Measurements from ENCODE around the gene TMEM181.
A peak's percentile ranks its signal among the peaks of the same experiment; 100 is the strongest.

TMEM181 gene

DNA sequence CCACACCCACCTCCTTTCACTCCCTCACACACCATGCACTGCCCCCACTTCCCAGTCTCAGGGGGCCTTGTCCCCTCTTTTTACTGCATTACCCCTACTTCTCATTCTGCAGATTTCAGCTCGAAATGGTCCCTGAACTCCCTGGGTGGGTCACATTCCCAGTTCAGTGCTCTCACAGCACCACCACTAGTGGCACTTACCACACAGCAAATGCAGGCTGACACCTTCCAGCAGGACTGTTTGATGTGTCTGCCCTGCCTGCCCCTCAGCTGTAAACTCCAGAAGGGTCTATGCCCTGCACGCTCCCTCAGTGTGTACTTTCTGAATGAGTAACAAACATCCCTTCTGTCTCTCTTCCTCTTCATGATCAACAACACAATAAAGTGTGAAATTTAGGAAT lies 80.6 kb downstream of the TMEM181 start:
- peaks cover 60% of the 10 kb centered on the region for H3K79me2 ChIP-seq (ENCODE audit: control insufficient read depth, insufficient read depth, low read length, unreplicated experiment)
- H3K27ac ChIP-seq (ENCODE audit: low read depth, low read length): no peak overlapping the region
- peaks cover 15% of the 10 kb centered on the region; the same call in 1 of the 2 replicates for H3K36me3 ChIP-seq (ENCODE audit: insufficient read depth, low read length)
- H3K4me3 ChIP-seq (ENCODE audit: low read depth, low read length): no peak overlapping the region
- peaks cover 27% of the 10 kb centered on the region for H3K4me1 ChIP-seq (ENCODE audit: control insufficient read depth, insufficient read depth, low read length, unreplicated experiment)
- no peaks in the 10 kb centered on the region for H3K27me3 ChIP-seq (ENCODE audit: insufficient read depth, low read length)
- no peak overlapping the region for H2AFZ ChIP-seq (ENCODE audit: low read length, unreplicated experiment)

DNA sequence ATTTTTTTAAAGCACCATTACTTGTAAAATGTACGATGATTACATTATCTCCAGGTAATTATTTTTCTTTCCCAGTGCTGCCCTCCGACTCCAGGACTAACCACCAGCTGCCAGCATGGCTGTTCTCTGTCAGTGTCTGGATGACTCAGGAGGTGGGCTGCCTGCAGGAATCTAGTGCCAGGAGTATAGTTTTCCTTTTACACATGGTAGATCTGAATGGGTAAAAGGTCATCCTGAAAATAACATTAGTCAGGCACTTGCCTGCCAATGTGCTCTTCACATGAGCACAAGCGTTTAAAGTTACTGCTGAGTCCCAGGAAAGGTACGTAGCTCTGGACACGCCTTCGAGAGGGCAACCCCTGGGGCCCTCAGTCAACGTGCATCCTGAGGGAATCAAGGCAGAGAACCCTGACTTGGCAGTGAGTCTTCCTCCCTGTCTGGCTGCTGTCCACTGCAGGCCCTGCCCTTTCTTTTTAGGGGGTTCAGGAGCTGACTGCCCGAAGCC lies 82.3 kb downstream of the TMEM181 start:
- peaks cover 8% of the 10 kb centered on the region; the same call in 1 of the 2 replicates for H3K36me3 ChIP-seq (ENCODE audit: insufficient read depth, low read length)
- peaks cover 59% of the 10 kb centered on the region for H3K79me2 ChIP-seq (ENCODE audit: control insufficient read depth, insufficient read depth, low read length, unreplicated experiment)
- peak overlapping the region; percentile 84 for H3K27ac ChIP-seq (ENCODE audit: low read depth, low read length)
- H3K4me3 ChIP-seq (ENCODE audit: low read depth, low read length): peak overlapping the region; percentile 92
- peaks cover 29% of the 10 kb centered on the region for H3K4me1 ChIP-seq (ENCODE audit: control insufficient read depth, insufficient read depth, low read length, unreplicated experiment)
- H3K27me3 ChIP-seq (ENCODE audit: insufficient read depth, low read length): no peaks in the 10 kb centered on the region
- H2AFZ ChIP-seq (ENCODE audit: low read length, unreplicated experiment): no peak overlapping the region

DNA sequence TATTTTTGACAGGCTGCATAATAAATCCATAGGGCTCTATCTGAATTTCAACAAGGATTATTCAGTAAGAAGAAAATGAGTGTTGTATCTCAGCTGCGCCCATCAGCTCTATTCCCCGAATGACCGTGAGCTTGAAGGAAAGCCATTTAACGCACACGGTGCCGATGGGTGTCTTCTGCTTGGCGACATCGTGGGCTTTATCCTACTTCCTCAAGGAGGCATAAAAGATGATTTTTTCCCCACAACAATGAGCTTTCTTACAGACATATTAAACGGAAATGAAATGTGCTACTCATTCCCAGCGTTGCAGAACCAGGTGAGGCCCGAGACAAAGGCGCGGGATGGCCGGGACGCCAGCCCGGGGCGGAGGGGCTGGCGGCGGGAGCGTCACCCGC lies 83.9 kb downstream of the TMEM181 start:
- Histone ChIP-seq H2AFZ (ENCODE audit: low read length, unreplicated experiment) (no peak overlapping the region), H3K79me2 (ENCODE audit: control insufficient read depth, insufficient read depth, low read length, unreplicated experiment) (peaks cover 52% of the 10 kb centered on the region), H3K4me1 (ENCODE audit: control insufficient read depth, insufficient read depth, low read length, unreplicated experiment) (peaks cover 30% of the 10 kb centered on the region), H3K36me3 (ENCODE audit: insufficient read depth, low read length) (peaks cover 5% of the 10 kb centered on the region; the same call in 1 of the 2 replicates), H3K27me3 (ENCODE audit: insufficient read depth, low read length) (no peaks in the 10 kb centered on the region), H3K27ac (ENCODE audit: low read depth, low read length) (peak overlapping the region; percentile 84), H3K4me3 (ENCODE audit: low read depth, low read length) (peak overlapping the region; percentile 92)

GRCh38 chr6:158644231-158645063 lies 84.6 kb downstream of the TMEM181 start, which contains the start of gene DYNLT1:
DYNLT1 (minus strand) TSS chr6:158644743; CDS start chr6:158644708, 35 bp downstream.
- Histone ChIP-seq H3K79me2 (ENCODE audit: control insufficient read depth, insufficient read depth, low read length, unreplicated experiment) (peaks cover 46% of the 10 kb centered on the region), H3K36me3 (ENCODE audit: insufficient read depth, low read length) (peaks cover 5% of the 10 kb centered on the region; the same call in 1 of the 2 replicates), H3K4me1 (ENCODE audit: control insufficient read depth, insufficient read depth, low read length, unreplicated experiment) (peaks cover 36% of the 10 kb centered on the region), H3K4me3 (ENCODE audit: low read depth, low read length) (peak within 1 kb of the TSS; percentile 92), H3K27ac (ENCODE audit: low read depth, low read length) (peak within 1 kb of the TSS; percentile 84), H3K27me3 (ENCODE audit: insufficient read depth, low read length) (no peaks in the 10 kb centered on the region), H2AFZ (ENCODE audit: low read length, unreplicated experiment) (no peak within 1 kb of the TSS)

DNA sequence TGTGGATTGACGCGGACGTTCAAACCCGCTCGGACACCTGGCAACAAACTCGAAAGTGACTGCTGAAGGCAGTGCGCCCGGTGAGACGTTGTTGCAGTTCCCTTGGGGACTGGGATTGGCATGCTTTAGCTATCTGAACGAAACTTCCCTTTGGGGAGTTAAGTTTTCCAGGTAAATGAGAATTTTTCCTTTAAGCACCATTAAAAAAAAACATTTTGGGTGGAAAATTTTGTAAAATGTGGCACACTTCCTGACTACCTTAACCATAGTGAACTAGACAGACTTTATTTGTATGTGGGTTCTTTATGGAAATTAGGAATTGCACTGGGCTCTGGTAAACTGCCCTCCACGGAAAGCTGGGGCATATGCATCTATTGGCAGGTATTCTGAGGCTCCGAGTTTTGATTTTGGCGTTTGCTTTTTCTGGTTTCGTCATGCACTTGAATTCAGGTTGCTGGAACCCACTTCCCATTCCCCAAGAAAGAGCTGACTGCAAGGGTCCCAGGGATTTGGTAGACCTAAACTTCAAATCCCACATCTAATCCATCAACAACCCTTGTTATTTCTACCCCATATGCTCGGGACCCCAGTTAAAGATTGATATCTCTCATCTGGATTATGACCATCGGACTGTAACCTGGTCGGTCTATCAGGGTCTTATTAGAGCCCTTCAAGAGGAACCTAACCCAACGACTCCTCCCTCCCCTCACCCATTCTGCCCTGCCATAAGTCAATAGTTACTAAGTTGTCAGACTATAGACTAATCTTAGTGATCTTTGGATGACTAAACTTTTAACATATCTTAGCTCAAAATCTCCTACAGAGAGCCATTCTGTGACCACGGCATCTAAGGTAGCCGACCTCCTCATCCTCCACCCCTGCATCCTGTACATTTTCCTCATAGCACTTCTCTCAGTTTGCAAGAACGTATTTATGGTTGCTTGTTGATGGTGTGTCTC lies 85.5 kb downstream of the TMEM181 start:
- Histone ChIP-seq H3K79me2 (ENCODE audit: control insufficient read depth, insufficient read depth, low read length, unreplicated experiment) (peaks cover 37% of the 10 kb centered on the region), H2AFZ (ENCODE audit: low read length, unreplicated experiment) (no peak overlapping the region), H3K27me3 (ENCODE audit: insufficient read depth, low read length) (no peaks in the 10 kb centered on the region), H3K36me3 (ENCODE audit: insufficient read depth, low read length) (peaks cover 5% of the 10 kb centered on the region; the same call in 1 of the 2 replicates), H3K4me1 (ENCODE audit: control insufficient read depth, insufficient read depth, low read length, unreplicated experiment) (peaks cover 36% of the 10 kb centered on the region), H3K4me3 (ENCODE audit: low read depth, low read length) (peak overlapping the region; percentile 92), H3K27ac (ENCODE audit: low read depth, low read length) (peak overlapping the region; percentile 43)

DNA sequence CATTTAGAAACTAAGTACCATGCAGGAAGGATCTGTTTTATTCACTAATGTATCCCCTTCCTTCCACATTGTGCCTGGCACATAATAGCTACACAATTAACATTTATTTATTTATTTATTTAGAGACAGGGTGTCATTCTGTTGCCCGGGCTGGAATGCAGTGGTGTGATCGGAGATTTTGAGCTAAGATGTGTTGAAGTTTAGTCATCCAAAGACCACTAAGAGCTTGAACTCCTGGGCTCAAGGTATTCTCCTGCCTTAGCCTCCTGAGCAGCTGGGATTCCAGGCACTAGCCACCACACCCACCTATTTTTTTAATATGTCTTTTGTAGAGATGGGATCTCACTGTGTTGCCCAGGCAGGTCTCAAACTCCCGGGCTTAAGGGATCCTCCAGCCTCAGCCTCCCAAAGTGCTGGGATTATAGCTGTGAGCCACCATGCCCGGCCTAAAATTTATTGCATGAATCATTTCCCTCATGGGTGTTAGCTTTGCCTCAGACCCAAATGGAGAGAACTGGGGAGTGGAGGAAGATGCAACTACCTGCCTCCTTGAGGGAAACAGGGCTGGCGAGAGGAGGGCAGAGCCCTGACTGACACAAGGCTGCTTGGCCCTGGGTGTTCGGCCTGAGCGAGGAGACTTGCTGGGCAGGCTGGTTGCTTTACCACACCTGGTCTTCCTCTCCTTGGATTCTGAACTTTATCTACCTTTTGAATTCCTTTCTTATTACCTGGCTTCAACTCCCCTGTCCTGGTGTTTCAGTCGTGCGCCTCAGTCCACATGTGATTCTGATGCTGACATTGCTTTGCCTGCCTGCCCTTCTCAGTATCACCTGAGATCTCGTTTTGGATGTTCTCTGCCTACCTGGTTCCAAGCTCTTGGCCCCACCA lies 86.4 kb downstream of the TMEM181 start:
- Histone ChIP-seq H3K4me3 (ENCODE audit: low read depth, low read length) (no peak overlapping the region), H3K79me2 (ENCODE audit: control insufficient read depth, insufficient read depth, low read length, unreplicated experiment) (peaks cover 29% of the 10 kb centered on the region), H3K27me3 (ENCODE audit: insufficient read depth, low read length) (no peaks in the 10 kb centered on the region), H3K27ac (ENCODE audit: low read depth, low read length) (no peak overlapping the region), H3K4me1 (ENCODE audit: control insufficient read depth, insufficient read depth, low read length, unreplicated experiment) (peaks cover 27% of the 10 kb centered on the region), H2AFZ (ENCODE audit: low read length, unreplicated experiment) (no peak overlapping the region), H3K36me3 (ENCODE audit: insufficient read depth, low read length) (no peaks in the 10 kb centered on the region)

DNA sequence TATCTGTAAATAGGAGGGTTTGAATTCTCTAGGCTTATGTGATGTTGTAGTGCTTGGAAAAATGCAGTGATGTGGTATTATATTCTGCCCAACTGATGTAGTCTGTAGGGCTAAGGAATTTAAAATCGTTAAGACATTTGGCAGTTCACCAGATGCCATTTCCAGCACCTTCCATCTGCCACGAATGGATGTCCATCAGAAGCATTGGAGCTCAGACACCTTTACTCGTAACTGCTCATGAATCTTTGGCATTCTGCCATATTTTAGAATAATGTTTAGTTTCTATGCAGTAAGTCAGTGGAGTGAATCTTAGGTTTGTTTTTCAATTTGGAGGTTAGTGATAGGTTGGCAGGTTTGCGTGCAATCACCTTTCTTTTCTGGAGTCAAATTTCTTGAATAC lies 87.6 kb downstream of the TMEM181 start:
- H3K4me3 ChIP-seq (ENCODE audit: low read depth, low read length): no peak overlapping the region
- H3K36me3 ChIP-seq (ENCODE audit: insufficient read depth, low read length): no peaks in the 10 kb centered on the region
- peaks cover 20% of the 10 kb centered on the region for H3K79me2 ChIP-seq (ENCODE audit: control insufficient read depth, insufficient read depth, low read length, unreplicated experiment)
- no peak overlapping the region for H3K27ac ChIP-seq (ENCODE audit: low read depth, low read length)
- H3K4me1 ChIP-seq (ENCODE audit: control insufficient read depth, insufficient read depth, low read length, unreplicated experiment): peaks cover 20% of the 10 kb centered on the region
- H3K27me3 ChIP-seq (ENCODE audit: insufficient read depth, low read length): no peaks in the 10 kb centered on the region
- no peak overlapping the region for H2AFZ ChIP-seq (ENCODE audit: low read length, unreplicated experiment)

DNA sequence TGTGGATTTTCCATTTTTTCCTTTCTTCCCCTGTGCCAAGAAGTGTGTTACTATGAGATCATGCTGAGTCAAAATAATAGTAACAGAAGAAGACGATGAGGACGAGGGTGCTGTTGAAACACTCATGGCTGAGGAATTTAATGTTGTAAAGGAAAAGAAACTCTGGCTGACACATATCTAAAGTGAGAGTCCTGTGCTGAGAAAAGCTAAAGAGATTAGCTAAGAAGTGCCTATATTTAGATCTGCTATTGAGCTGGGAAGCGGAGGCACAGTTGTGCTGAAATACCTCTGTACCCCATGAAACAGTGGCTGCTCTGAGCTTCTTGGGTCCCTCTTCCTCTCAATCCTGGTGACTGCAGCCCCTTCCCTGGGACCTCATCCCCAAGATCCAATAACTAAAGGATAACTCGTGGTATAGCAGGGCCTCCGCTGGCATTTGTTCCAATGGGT lies 88.8 kb downstream of the TMEM181 start:
- H3K4me1 ChIP-seq (ENCODE audit: control insufficient read depth, insufficient read depth, low read length, unreplicated experiment): peaks cover 14% of the 10 kb centered on the region
- H3K79me2 ChIP-seq (ENCODE audit: control insufficient read depth, insufficient read depth, low read length, unreplicated experiment): peaks cover 8% of the 10 kb centered on the region
- H2AFZ ChIP-seq (ENCODE audit: low read length, unreplicated experiment): no peak overlapping the region
- H3K4me3 ChIP-seq (ENCODE audit: low read depth, low read length): no peak overlapping the region
- peak overlapping the region; percentile 70 for H3K27ac ChIP-seq (ENCODE audit: low read depth, low read length)
- no peaks in the 10 kb centered on the region for H3K27me3 ChIP-seq (ENCODE audit: insufficient read depth, low read length)
- no peaks in the 10 kb centered on the region for H3K36me3 ChIP-seq (ENCODE audit: insufficient read depth, low read length)

- Histone ChIP-seq H3K4me1 (ENCODE audit: control insufficient read depth, insufficient read depth, low read length, unreplicated experiment) (peaks cover 20% of the 10 kb centered on the region), H2AFZ (ENCODE audit: low read length, unreplicated experiment) (no peak within 1 kb of the TSS), H3K27me3 (ENCODE audit: insufficient read depth, low read length) (no peaks in the 10 kb centered on the region), H3K27ac (ENCODE audit: low read depth, low read length) (peak within 1 kb of the TSS; percentile 70), H3K36me3 (ENCODE audit: insufficient read depth, low read length) (no peaks in the 10 kb centered on the region), H3K79me2 (ENCODE audit: control insufficient read depth, insufficient read depth, low read length, unreplicated experiment) (no peaks in the 10 kb centered on the region), H3K4me3 (ENCODE audit: low read depth, low read length) (no peak within 1 kb of the TSS)
Measured at GRCh38 chr6:158649289-158650143, 89.6 kb downstream of the TMEM181 start, which contains the start of gene SYTL3. SYTL3 (plus strand) TSS chr6:158650054; CDS start chr6:158663269, 13,215 bp downstream.

All from ACC112 (cell line).